H9 (cell line): ENCODE data around the gene DCT. TPM values are rescaled to one million over a fixed set of nuclear protein-coding genes. Genes with fewer than 3 reads are reported as not detected.

Experiments
- DNase-seq: peaks from one replicate; pipeline ENCODE4 v3.0.0-alpha.2; 2017
- H2AFZ ChIP-seq: one replicate; pipeline ENCODE4 v1.6.1; 2013; ENCODE audit warnings: mild to moderate bottlenecking, low read length, control low read depth, moderate library complexity
- H2AK5ac ChIP-seq: 2 replicates; pipeline ENCODE4 v1.6.1; 2013; ENCODE audit warnings: low read length, control low read depth, mixed read lengths; ENCODE audit not compliant: insufficient read length
- H2BK120ac ChIP-seq: one replicate; pipeline ENCODE4 v1.6.1; 2013; ENCODE audit warnings: low read depth, mild to moderate bottlenecking, low read length, control low read depth, inconsistent platforms; ENCODE audit not compliant: poor library complexity, severe bottlenecking
- H2BK12ac ChIP-seq: 2 replicates; pipeline ENCODE4 v1.6.1; 2013; ENCODE audit warnings: low read length, control low read depth, mixed read lengths, low read depth; ENCODE audit not compliant: insufficient read length
- H2BK15ac ChIP-seq: 2 replicates; pipeline ENCODE4 v1.6.1; 2013; ENCODE audit warnings: low read depth, low read length, control low read depth
- H2BK20ac ChIP-seq: one replicate; pipeline ENCODE4 v1.6.1; 2013; ENCODE audit warnings: low read depth, mild to moderate bottlenecking, low read length, control low read depth, inconsistent platforms; ENCODE audit not compliant: poor library complexity, severe bottlenecking
- H2BK5ac ChIP-seq: 2 replicates; pipeline ENCODE4 v1.6.1; 2013; ENCODE audit warnings: low read length, control low read depth, mixed read lengths; ENCODE audit not compliant: insufficient read length
- H3K14ac ChIP-seq: 2 replicates; pipeline ENCODE4 v1.6.1; 2013; ENCODE audit warnings: low read length, control low read depth; ENCODE audit not compliant: insufficient read depth
- H3K18ac ChIP-seq: 2 replicates; pipeline ENCODE4 v1.6.1; 2013; ENCODE audit warnings: low read depth, mild to moderate bottlenecking, mixed read lengths, low read length, control low read depth; ENCODE audit not compliant: insufficient read length
- H3K23ac ChIP-seq: 2 replicates; pipeline ENCODE4 v1.6.1; 2013; ENCODE audit warnings: low read length, control low read depth, mixed read lengths, low read depth; ENCODE audit not compliant: insufficient read length
- H3K23me2 ChIP-seq: 2 replicates; pipeline ENCODE4 v1.6.1; 2013; ENCODE audit warnings: low read depth, mild to moderate bottlenecking, mixed read lengths, low read length, control low read depth; ENCODE audit not compliant: insufficient read length, poor library complexity, severe bottlenecking
- H3K27ac ChIP-seq: 2 replicates; pipeline ENCODE4 v1.5.1; 2013; ENCODE audit warnings: low read length, control low read depth, mixed read lengths, low read depth; ENCODE audit not compliant: insufficient read length
- H3K27me3 ChIP-seq: 2 replicates; pipeline ENCODE4 v1.6.1; 2013; ENCODE audit warnings: low read length, control low read depth, inconsistent platforms; ENCODE audit not compliant: insufficient read depth
- H3K4ac ChIP-seq: 2 replicates; pipeline ENCODE4 v1.6.1; 2013; ENCODE audit warnings: low read depth, mild to moderate bottlenecking, control low read depth, inconsistent platforms, low read length, moderate library complexity
- H3K4me1 ChIP-seq: 2 replicates; pipeline ENCODE4 v1.6.1; 2013; ENCODE audit warnings: low read length, control low read depth, inconsistent platforms; ENCODE audit not compliant: insufficient read depth
- H3K4me2 ChIP-seq: 2 replicates; pipeline ENCODE4 v1.6.1; 2013; ENCODE audit warnings: low read length, control low read depth, mixed read lengths; ENCODE audit not compliant: insufficient read length, insufficient read depth
- H3K56ac ChIP-seq: 2 replicates; pipeline ENCODE4 v1.6.1; 2013; ENCODE audit warnings: low read depth, mild to moderate bottlenecking, mixed read lengths, low read length, control low read depth; ENCODE audit not compliant: insufficient read length
- H3K79me1 ChIP-seq: 2 replicates; pipeline ENCODE4 v1.6.1; 2013; ENCODE audit warnings: low read depth, mild to moderate bottlenecking, moderate library complexity, low read length, control low read depth, inconsistent platforms; ENCODE audit not compliant: insufficient read depth, poor library complexity, severe bottlenecking
- H3K79me2 ChIP-seq: 2 replicates; pipeline ENCODE4 v1.6.1; 2013; ENCODE audit warnings: low read length, control low read depth, inconsistent platforms; ENCODE audit not compliant: insufficient read depth
- H3K9ac ChIP-seq: 2 replicates; pipeline ENCODE4 v1.6.1; 2013; ENCODE audit warnings: low read length, control low read depth, mixed read lengths; ENCODE audit not compliant: insufficient read length; ENCODE audit errors: extremely low read depth
- H3K9me3 ChIP-seq: one replicate; pipeline ENCODE4 v1.6.1; 2013; ENCODE audit warnings: low read depth, low read length, inconsistent platforms; ENCODE audit not compliant: control insufficient read depth
- H3T11ph ChIP-seq: one replicate; pipeline ENCODE4 v1.6.1; 2013; ENCODE audit warnings: mild to moderate bottlenecking, low read length, control low read depth, inconsistent platforms
- H4K20me1 ChIP-seq: one replicate; pipeline ENCODE4 v1.6.1; 2013; ENCODE audit not compliant: control insufficient read depth, insufficient read length, insufficient read depth
- H4K5ac ChIP-seq: 2 replicates; pipeline ENCODE4 v1.6.1; 2013; ENCODE audit warnings: low read depth, mild to moderate bottlenecking, mixed read lengths, low read length, control low read depth; ENCODE audit not compliant: insufficient read length
- H4K8ac ChIP-seq: replicated peaks from 2 replicates; pipeline ENCODE4 v1.6.1; 2013; ENCODE audit warnings: low read length, control low read depth, mixed read lengths, low read depth; ENCODE audit not compliant: insufficient read length
- H4K91ac ChIP-seq: 2 replicates; pipeline ENCODE4 v1.6.1; 2013; ENCODE audit warnings: low read depth, mild to moderate bottlenecking, moderate library complexity, mixed read lengths, low read length, control low read depth; ENCODE audit not compliant: insufficient read length
- H3K27ac Mint-ChIP-seq, 3 experiments: 2 replicates in 2 of 3; 3 replicates in 1 of 3; pipeline ENCODE4 v1.8.0; 2020 to 2021; ENCODE audit warnings: mixed read lengths in 3 of 3, mild to moderate bottlenecking in 1 of 3, moderate library complexity in 1 of 3
- H3K27me3 Mint-ChIP-seq: 2 replicates; pipeline ENCODE4 v1.8.0; 2021; ENCODE audit warnings: low read depth, mild to moderate bottlenecking, moderate library complexity, mixed read lengths
- H3K36me3 Mint-ChIP-seq, 3 experiments: 2 replicates in 2 of 3; 3 replicates in 1 of 3; pipeline ENCODE4 v1.8.0; 2020 to 2021; ENCODE audit warnings: low read depth in 3 of 3, mixed read lengths in 3 of 3; ENCODE audit not compliant: insufficient read depth in 1 of 3
- H3K4me1 Mint-ChIP-seq, 2 experiments: 2 replicates each; pipeline ENCODE4 v1.8.0; 2020; ENCODE audit warnings: mixed read lengths in 2 of 2
- H3K4me3 Mint-ChIP-seq, 2 experiments: 2 replicates in 1 of 2; 3 replicates in 1 of 2; pipeline ENCODE4 v1.8.0; 2020 to 2021; ENCODE audit warnings: mild to moderate bottlenecking in 2 of 2, mixed read lengths in 2 of 2, moderate library complexity in 1 of 2
- H3K9me3 Mint-ChIP-seq, 2 experiments: 2 replicates in 1 of 2; 3 replicates in 1 of 2; pipeline ENCODE4 v1.8.0; 2020; ENCODE audit warnings: mild to moderate bottlenecking in 2 of 2, mixed read lengths in 2 of 2, moderate library complexity in 1 of 2
- CTCF ChIP-seq: fragments of 200-600 bp; sonication (generic); conservative IDR thresholded peaks from 3 replicates; pipeline ENCODE4 v1.8.0; 2021; ENCODE audit warnings: antibody characterized with exemption, mild to moderate bottlenecking
- WGBS: extraction: QIAGEN DNeasy Blood & Tissue Kit; methylation state at CpG from one replicate; pipeline ENCODE4 v1.1.7; 2013; ENCODE audit warnings: missing lambda C conversion rate, low lambda C conversion rate, mixed read lengths; ENCODE audit not compliant: insufficient read length; ENCODE audit errors: extremely low coverage; 5-methylcytosine and 5-hydroxymethylcytosine counted together
- total RNA-seq: library from RNA; stranded (reverse); gene quantifications from 2 replicates; pipeline ENCODE4 v1.2.1, GENCODE V29; 2021

DCT gene
- total RNA-seq, 1 experiment from 2014 or later = not detected

- H3T11ph ChIP-seq = no peak overlapping the region
- no peak overlapping the region for H3K4me2 ChIP-seq
- Mint-ChIP-seq H3K9me3 (peaks cover 2 to 5% of the 10 kb centered on the region in 2 experiments; a peak in 4 of 5 replicates), H3K27ac (no peak overlapping the region), H3K4me1 (peaks cover 0 to 4% of the 10 kb centered on the region in 2 experiments; a peak in 3 of 4 replicates), H3K36me3 (no peaks in the 10 kb centered on the region; a peak in 2 of 7 replicates), H3K4me3 (no peak overlapping the region), H3K27me3 (peaks cover 3% of the 10 kb centered on the region)
- no peak overlapping the region for H3K4ac ChIP-seq
- no peak for TF ChIP-seq CTCF
- H4K5ac ChIP-seq = no peak overlapping the region
- H4K91ac ChIP-seq = no peak overlapping the region
- H3K23me2 ChIP-seq = no peaks in the 10 kb centered on the region
- H3K27me3 ChIP-seq = no peaks in the 10 kb centered on the region
- DNase-seq = no peak
- no peak overlapping the region for H3K14ac ChIP-seq
- 0 out of 2 replicates have a peak, but pooled peaks cover 4% of the 10 kb centered on the region for H3K4me1 ChIP-seq
- no peak overlapping the region for H3K27ac ChIP-seq
- no peak overlapping the region for H4K8ac ChIP-seq
- H4K20me1 ChIP-seq = no peaks in the 10 kb centered on the region
- H3K18ac ChIP-seq = no peak overlapping the region
- H3K79me2 ChIP-seq = no peaks in the 10 kb centered on the region
- H2BK12ac ChIP-seq = no peak overlapping the region
- H3K9ac ChIP-seq = no peak overlapping the region
- H2BK5ac ChIP-seq = no peak overlapping the region
- H2BK15ac ChIP-seq = no peak overlapping the region
- H3K56ac ChIP-seq = no peak overlapping the region
- H3K9me3 ChIP-seq = peaks cover 6% of the 10 kb centered on the region
- H2BK120ac ChIP-seq = no peak overlapping the region
- H2AK5ac ChIP-seq = no peak overlapping the region
- H3K79me1 ChIP-seq = no peaks in the 10 kb centered on the region
- WGBS = no CpG with 5 or more reads among the region's 1 CpG
- no peak overlapping the region for H2AFZ ChIP-seq
- H2BK20ac ChIP-seq = no peak overlapping the region
- H3K23ac ChIP-seq = no peak overlapping the region
Observed at GRCh38 chr13:94516456-94516855, 37.0 kb upstream of the DCT start.
